GM12878 (cell line): ENCODE data around the gene CCNB3.

Experiments used
- ASH2L ChIP-seq: fragments of 300-600, 200-600 bp; sonication (generic); IDR thresholded peaks from 2 replicates; pipeline ENCODE4 v1.6.1; 2017; ENCODE audit warnings: low read depth, mild to moderate bottlenecking, borderline replicate concordance
- HCFC1 ChIP-seq: fragments of 150-350 bp; IDR thresholded peaks from 2 replicates; pipeline ENCODE4 v1.6.1; 2014; ENCODE audit warnings: low read length
- MYC ChIP-seq: IDR thresholded peaks from 2 replicates; pipeline ENCODE4 v1.6.1; 2011; ENCODE audit warnings: mild to moderate bottlenecking, low read length, moderate library complexity, inconsistent platforms; ENCODE audit not compliant: insufficient read depth, insufficient replicate concordance, insufficient read length, severe bottlenecking
- NRF1 ChIP-seq: conservative IDR thresholded peaks from 2 replicates; pipeline ENCODE4 v1.6.1; 2011; ENCODE audit warnings: mild to moderate bottlenecking, low read depth, low read length, improper control_type of control experiment
- POLR2A ChIP-seq: IDR thresholded peaks from 2 replicates; pipeline ENCODE4 v1.6.1; 2011; ENCODE audit warnings: low read depth, mild to moderate bottlenecking, low read length
- SRF ChIP-seq, 2 experiments: IDR thresholded peaks; 2 replicates each; pipeline ENCODE4 v1.6.1; 2011; ENCODE audit warnings: low read depth in 2 of 2, low read length in 2 of 2, mild to moderate bottlenecking in 1 of 2, moderate library complexity in 1 of 2
- YBX1 ChIP-seq: fragments of 450-650 bp; IDR thresholded peaks from 2 replicates; pipeline ENCODE4 v1.6.1; 2016; ENCODE audit warnings: antibody characterized with exemption
- ZZZ3 ChIP-seq: IDR thresholded peaks from 2 replicates; pipeline ENCODE4 v1.6.1; 2011; ENCODE audit warnings: low read depth; ENCODE audit not compliant: control insufficient read depth, insufficient read length
- TF ChIP-seq, protein P1 (sequence below): IDR thresholded peaks from 2 replicates; pipeline ENCODE4 v1.6.1; 2012; ENCODE audit warnings: low read length, inconsistent platforms
- TF ChIP-seq, protein P2 (sequence below): IDR thresholded peaks from 2 replicates; pipeline ENCODE4 v1.6.1; 2011; ENCODE audit warnings: low read depth, low read length, improper control_type of control experiment, borderline replicate concordance

DNA sequence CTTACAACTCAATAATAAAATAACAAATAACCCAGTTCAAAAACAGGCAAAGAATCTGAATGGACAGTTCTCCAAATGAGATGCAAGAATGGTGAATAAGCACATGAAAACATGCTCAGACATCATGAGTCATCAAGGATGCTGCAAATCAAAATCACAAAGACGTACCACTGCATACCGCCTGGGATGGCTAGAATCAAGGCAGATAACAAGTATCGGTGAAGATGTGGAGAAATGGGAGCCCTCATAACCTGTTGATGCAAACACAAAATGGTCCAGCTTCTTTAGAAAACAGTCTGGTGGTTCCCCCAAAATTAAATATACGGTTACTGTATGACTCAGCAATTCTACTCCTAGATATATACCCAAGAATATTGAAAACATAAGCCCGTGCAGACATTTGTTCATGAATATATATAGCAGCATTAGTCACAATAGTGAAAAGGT is 36.3 kb upstream of the CCNB3 start:
- TF ChIP-seq SRF (IDR thresholded peaks at IDR 0.05; ENCODE audit: low read depth in 2 of 2, low read length in 2 of 2) (no peak), ASH2L (no peak), HCFC1 (no peak), YBX1 (no peak), POLR2A (no peak), MYC (no peak), ZZZ3 (no peak), NRF1 (no peak)
- TF ChIP-seq, protein P1, sequence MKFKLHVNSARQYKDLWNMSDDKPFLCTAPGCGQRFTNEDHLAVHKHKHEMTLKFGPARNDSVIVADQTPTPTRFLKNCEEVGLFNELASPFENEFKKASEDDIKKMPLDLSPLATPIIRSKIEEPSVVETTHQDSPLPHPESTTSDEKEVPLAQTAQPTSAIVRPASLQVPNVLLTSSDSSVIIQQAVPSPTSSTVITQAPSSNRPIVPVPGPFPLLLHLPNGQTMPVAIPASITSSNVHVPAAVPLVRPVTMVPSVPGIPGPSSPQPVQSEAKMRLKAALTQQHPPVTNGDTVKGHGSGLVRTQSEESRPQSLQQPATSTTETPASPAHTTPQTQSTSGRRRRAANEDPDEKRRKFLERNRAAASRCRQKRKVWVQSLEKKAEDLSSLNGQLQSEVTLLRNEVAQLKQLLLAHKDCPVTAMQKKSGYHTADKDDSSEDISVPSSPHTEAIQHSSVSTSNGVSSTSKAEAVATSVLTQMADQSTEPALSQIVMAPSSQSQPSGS, result no peak
- TF ChIP-seq, protein P2, sequence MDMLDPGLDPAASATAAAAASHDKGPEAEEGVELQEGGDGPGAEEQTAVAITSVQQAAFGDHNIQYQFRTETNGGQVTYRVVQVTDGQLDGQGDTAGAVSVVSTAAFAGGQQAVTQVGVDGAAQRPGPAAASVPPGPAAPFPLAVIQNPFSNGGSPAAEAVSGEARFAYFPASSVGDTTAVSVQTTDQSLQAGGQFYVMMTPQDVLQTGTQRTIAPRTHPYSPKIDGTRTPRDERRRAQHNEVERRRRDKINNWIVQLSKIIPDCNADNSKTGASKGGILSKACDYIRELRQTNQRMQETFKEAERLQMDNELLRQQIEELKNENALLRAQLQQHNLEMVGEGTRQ, result no peak
